ENCODE measurements around the gene HIPK2. TPM values are rescaled to one million over a fixed set of nuclear protein-coding genes. Genes with fewer than 3 reads are reported as not detected.

The HIPK2 gene
- total RNA-seq, 1 experiment from 2014 or later, result 0.17 TPM

DNA sequence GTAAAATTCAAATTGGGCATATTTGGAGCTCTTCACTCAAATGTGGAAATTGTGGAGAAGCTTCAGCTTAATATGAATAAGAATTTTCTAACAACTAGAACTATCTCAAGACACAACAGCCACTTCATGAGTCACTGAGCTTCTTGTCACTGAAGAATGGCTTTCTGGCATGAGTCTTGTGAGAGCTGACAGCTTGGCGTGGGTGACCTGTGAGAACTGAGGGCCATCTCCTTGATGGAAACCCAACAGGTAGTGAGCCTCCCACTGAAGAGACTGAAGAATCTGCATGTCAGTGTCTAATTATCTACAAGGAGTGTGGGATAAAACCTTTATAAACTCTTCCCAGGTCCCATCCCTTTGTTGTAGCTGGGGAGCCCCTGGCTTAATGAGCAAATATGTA is 188.3 kb downstream of the HIPK2 start:
- no peak for DNase-seq (ENCODE audit: low spot score)
- in situ Hi-C loops (cut with HindIII; ENCODE audit: low sequenced_read_pairs), result no loop called here

DNA sequence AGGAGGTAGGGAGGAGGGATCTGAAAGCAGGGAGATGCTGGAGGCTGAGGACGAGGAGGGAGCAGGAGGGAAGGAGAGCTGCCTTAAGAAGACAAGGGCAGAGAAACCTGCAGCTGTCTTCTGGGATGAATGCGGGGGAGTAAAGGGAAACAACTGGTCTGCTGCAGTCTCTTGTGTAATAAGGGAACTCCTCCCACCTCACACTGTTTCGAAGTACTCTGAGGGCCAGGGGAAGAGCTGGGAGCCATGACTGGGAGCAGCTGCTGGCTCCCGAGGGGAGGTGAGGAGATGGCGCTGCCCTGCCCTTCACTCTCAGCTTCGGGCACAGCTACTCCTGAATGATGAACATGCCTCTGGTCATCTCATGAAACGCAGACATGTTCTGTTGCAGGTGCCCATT is 189.2 kb downstream of the HIPK2 start:
- no peak for DNase-seq (ENCODE audit: low spot score)
- in situ Hi-C loops (cut with HindIII; ENCODE audit: low sequenced_read_pairs), result no loop called here

DNA sequence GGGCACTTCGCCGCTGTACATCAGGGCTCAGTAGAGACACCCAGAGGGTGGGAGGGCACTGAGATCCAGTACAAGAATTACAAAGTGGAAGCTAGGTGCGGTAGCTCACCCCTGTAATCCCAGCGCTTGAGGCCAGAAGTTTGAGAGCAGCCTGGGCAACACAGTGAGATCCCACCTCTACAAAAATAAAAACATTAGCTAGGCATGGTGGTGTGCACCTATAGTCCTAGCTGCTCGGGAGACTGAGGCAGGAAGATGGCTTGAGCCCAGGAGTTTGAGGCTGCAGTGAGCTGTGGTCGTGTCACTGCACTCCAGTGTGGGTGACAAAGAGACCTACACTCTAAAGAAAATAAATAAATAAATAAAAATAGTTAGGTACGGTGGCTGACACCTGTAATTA is 190.3 kb downstream of the HIPK2 start:
- in situ Hi-C loops (cut with HindIII; ENCODE audit: low sequenced_read_pairs), result no loop called here
- no peak for DNase-seq (ENCODE audit: low spot score)

DNA sequence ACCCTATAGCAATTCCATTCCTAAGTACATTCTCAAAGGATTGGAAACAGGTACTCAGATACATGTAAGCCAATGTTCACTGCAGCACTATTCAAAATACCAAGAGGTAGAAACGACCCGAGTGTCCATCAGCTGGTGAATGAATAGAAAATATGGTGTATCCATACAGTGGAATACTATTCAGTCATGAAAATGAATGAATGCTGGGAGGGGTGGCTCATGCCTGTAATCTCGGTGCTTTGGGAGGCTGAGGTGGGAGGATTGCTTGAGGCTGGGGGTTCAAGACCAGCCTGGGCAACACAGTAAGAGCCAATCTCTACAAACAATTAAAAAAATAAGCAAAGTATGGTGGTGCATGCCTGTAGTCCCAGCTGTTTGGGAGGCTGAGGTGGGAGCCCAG is 191.5 kb downstream of the HIPK2 start:
- no peak for DNase-seq (ENCODE audit: low spot score)
- in situ Hi-C loops (cut with HindIII; ENCODE audit: low sequenced_read_pairs), result no loop called here

DNA sequence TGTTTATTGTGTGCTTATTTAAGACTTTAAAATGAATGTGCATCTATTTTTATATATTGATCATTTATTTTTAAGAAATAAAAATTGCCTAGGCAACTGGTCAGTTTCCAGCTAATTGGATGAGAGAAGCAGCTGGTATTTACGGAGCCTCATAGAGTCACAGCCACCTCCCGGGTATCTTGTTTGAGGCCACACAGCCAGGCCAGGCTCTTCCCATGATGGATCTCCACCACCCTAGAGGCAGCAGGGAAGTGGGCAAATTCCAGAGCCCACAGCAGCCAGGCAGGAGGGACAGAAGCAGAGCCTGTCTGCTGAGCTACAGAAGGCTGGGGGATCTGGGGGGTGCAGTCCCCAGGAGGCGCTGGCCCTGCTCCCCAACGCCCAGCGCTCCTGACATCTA is 192.8 kb downstream of the HIPK2 start:
- in situ Hi-C loops (cut with HindIII; ENCODE audit: low sequenced_read_pairs), result no loop called here

DNA sequence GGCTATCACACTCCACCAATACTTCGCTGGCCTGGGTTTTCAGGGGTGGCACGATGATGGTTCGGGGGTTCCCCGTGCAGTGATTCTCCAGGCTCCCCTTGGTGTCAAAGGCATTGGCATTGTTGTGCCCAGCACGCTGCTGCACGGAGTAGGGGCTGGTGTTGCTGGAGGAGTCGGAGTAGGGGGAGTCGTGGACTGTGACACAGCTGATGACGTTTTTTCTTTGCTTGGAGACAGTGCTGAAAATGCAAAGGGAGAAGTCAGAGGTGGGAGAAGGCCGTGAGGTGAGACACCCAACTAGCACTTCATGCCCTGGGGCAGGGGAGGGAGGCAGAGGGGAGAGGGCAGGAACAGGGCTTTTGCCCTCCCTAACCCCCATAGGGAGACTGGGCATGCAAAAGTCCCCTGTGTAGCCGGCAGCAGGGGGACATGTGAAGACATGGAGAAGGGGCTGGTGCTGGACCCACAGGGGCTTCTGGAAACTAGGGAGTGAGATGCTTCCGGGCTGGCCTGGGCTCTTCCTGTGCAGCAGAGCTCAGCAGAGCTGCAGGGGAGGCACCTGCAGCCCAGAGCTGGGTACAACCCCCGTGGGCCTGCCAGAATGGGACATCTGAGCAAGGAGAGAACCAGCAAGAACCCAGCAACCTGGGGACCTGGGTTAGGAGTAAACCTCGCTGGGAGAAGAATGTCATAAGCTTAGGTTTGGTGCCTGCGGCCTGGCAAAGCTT is 193.8 kb downstream of the HIPK2 start:
- DNase-seq (ENCODE audit: low spot score), result no peak
- in situ Hi-C loops (cut with HindIII; ENCODE audit: low sequenced_read_pairs), result no loop called here

More for the DNA sequence above, 192.8 kb downstream of the HIPK2 start:
- no peak for DNase-seq (ENCODE audit: low spot score)

DNA sequence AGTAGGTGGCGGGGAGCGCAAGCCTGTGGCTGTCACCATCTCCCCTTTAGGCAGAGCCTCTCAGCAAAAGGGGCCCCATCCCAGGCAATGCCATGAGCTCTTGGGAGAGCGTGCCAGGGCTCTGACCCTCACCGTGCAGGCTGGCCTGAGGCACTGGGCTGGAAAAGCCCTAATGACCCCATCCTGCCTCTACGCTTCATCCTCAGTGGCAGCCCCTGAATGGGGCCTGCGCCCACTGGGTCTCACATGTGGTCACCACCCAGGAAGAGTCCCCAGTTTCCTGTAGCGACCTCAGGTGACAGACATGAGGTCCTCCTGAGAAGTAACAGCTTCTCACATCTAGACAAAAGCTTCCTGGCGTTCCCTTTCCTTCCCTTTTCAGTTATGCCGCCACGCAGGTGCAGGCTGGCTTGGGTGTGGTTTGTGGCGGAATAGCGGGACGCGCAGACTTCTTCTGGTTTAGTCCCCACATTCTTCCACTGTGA is 195.1 kb downstream of the HIPK2 start:
- no peak for DNase-seq (ENCODE audit: low spot score)
- in situ Hi-C loops (cut with HindIII; ENCODE audit: low sequenced_read_pairs), result no loop called here

DNA sequence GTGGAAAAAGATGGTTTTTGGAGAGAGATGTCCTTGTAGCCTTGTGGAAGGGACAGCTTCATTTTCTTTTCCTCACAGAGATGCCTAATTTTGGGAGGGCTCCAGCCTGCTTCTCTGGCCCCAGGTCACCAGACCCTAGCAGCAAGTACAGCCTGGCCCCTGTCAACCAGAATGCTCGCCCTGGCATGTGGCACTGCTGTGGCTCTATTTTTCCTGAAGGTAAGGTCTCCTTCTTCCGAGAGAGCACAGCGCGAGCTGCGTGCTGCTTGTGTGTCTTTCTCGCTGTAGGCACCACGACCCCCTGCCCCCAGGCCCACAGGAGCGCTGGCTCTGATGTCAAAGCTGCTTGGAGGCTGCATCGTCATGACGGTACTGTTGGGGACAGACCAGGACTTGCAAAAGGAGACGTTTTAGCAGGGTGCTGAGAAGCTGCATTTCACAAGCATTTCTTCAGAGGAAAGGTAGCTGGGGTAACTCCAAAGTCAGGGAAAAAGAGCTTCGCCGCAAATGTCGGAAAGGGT is 195.6 kb downstream of the HIPK2 start:
- no peak for DNase-seq (ENCODE audit: low spot score)
- in situ Hi-C loops (cut with HindIII; ENCODE audit: low sequenced_read_pairs), result no loop called here

DNA sequence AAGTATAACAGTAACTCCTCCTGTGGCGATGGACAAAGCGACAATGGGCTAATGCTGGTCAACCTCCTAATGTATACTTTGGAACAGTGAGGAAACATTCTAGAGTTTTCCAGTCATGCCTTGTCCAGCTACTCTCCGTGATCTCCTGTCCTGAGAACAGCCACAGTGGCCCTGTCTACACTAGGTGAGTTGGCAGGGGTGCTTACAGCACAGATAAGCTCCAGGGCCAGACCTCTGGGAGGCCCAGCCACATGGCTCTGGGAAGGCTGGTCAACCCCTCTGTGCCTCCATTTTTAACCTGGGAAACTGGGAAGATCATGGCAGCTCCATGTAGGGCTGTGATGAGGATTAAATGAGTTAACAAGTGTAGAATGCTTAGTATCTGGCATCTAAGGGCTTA is 197.4 kb downstream of the HIPK2 start:
- in situ Hi-C loops (cut with HindIII; ENCODE audit: low sequenced_read_pairs), result no loop called here
- DNase-seq (ENCODE audit: low spot score), result no peak

DNA sequence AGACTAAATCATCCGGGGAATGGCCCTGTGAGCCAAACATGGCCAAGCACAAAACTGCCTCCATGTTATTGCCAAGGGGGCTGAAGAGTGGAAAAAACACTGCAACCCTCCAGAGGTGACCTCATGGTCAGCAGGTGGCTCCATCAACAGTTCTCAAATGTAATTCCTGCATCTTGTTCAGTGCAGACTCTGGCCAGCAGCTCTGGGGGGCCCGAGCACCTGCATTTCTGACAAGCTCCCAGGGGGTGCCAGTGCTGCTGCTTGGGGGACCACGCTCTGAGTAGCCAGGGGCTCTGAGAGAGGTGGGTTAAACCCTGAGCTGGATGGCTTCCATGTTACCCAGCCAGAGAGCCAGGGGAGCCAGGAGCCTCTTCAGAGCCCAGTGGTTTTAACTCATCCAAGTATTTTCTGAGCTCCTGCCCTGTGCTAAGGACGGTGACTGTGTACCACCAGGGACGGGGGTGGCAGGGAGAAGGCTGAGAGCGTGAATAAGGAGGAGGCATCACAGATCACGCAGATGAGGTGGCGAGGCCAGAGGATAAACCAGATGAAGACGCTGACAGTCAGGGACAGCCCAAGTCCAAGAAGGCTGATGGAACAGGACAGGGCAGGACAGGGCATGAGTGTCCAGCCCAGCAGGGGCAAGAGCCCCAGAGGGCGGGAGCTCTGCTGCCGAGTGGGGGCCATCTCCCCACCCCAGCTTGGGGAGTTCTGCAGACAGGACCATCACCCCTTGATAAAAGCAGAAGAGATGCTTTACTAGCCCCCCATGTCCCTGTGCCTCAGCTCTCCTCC is 201.4 kb downstream of the HIPK2 start:
- in situ Hi-C loops (cut with HindIII; ENCODE audit: low sequenced_read_pairs), result no loop called here
- no peak for DNase-seq (ENCODE audit: low spot score)

DNA sequence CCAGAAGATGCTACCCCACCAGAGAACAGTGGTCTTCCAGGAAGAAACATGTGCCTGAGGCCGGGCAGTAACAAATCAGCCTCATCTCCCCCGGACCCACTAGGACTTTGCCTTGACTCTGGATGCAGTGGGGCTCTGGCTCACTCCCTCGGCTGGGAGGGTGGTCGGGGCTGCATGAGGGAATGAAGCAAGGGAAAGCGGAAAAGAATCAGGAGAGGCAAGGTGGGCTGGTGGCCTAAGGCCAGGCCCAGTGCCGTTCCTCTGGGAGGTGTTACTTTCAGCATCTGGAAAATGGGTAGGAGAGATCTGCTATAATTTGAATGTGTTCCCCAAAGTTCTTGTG is 202.5 kb downstream of the HIPK2 start:
- no peak for DNase-seq (ENCODE audit: low spot score)
- in situ Hi-C loops (cut with HindIII; ENCODE audit: low sequenced_read_pairs), result no loop called here

DNA sequence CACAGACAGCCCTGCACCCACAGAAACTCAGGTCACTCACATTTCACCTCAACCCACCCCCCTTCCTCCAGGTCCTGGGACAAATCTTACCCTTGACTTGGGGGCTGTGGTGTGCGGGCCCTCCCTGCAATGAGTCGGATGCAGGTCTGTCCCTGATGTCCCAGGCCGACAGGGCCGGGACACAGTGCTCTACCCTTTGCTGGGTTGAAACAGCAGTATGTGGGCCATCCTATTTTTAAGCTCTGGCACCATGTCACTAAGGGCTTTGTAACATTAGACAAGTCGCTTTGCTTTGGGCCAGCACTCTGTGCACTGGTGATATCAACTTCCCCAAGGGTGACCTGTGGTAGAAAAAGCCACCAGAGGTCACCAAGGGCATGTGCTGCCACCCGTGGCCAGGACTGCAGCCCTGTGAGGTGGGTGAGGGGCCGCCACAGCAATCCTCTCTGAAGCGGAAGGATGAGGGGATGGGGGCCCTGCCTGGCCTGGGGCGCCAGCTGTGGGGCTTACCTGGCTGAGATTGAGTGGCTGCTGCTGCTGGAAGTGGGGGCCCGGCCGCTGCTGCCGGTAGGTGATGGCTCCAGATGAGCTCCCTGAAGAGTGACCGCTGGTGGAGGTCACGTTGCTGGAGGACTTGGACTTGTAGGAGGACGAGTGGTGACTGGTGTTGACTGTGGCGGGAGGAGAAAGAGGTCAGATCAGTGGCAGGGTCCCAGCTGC is 203.0 kb downstream of the HIPK2 start:
- in situ Hi-C loops (cut with HindIII; ENCODE audit: low sequenced_read_pairs), result no loop called here
- DNase-seq (ENCODE audit: low spot score), result no peak

DNA sequence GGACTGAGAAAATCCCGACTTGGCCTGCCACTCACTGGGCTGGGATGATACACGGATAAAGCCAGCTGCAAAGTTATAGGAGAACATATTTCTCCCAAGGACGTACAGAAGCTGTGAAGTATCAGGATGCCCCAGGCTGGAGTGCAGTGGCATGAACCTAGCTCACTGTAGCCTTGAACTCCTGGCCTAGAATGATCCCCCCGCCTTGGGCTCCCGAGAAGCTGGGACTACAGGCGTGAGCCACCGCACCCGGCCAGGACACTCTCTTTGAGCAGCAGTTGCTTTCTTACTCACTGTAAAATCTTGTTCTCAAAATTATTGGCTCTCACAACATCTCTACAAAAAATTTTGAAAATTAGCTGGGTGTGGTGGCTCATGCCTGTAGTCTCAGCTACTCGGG is 203.9 kb downstream of the HIPK2 start:
- no peak for DNase-seq (ENCODE audit: low spot score)
- in situ Hi-C loops (cut with HindIII; ENCODE audit: low sequenced_read_pairs), result no loop called here

DNA sequence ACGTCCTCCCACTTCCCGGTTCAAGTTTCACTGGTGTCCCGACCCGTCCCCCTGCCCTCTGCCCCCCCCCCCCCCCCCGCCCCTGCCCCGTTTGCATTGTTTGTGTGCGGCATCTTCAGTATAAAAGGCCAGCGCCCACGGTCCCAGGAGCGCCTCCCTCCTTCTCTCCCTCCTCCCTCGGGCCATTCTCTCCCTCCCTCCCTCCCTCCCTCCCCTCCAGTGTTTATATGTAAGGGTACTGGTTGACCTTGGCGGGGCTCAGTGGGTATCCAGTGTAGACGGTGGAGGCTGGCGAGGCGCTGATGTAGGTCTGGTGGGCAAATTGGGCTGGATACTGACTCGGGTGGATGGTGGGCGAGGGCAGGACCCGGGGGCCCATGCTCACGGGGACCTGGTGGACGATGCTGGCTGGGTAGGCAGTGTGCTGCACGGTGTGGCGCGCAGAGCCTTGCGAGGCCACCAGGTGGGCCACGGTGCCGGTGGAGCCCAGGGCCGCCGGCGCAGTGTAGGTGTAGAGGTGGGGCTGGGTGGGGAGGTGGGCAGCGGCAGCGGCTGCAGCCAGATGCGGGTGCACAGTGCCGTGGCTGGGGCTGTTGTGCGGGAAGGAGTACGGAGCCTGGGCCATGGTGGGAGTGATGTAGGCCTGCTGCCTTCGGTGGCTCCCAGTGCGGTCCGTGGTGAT is 205.0 kb downstream of the HIPK2 start:
- no peak for DNase-seq (ENCODE audit: low spot score)
- in situ Hi-C loops (cut with HindIII; ENCODE audit: low sequenced_read_pairs), result no loop called here

DNA sequence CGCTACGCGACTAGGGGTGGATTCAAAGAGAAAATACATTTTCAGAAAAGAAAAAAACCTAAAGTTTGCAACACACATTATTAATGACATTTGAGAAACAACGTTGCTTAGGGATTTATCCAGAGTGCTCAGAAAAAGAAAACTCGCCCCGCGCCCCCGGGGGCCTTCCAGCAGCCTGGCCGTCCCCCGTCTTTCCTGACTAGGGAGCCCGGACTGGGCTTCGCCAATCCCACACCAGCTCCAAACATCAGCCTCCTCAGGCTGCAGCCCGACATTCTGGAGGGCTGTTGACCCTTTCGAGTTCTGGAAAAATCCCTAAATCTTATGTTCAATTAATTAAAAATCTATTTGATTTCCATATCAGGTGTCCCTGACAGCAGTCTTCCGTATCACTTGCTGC is 205.7 kb downstream of the HIPK2 start:
- in situ Hi-C loops (cut with HindIII; ENCODE audit: low sequenced_read_pairs), result no loop called here

DNA sequence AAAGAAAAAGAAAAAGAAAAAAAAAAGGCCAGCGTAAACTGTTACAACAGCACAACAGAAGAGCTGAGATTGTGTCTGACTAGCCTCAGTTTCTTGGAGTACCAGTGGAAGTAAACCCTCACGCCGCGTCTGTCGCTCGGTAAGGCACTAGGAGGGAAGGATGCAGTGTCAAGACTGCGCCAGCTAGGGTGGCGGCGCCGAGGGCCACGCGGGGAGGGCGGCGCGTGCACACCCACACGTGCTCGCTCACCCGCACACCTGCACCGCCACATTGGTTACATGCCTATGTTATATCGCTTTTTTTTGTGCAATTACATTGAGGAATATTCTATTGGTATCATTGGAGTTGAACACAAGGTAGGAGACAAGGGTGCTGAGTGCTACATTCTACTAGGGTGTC is 206.1 kb downstream of the HIPK2 start:
- DNase-seq (ENCODE audit: low spot score), result no peak
- in situ Hi-C loops (cut with HindIII; ENCODE audit: low sequenced_read_pairs), result no loop called here

More for the DNA sequence above, 205.7 kb downstream of the HIPK2 start:
- no peak for DNase-seq (ENCODE audit: low spot score)

DNA sequence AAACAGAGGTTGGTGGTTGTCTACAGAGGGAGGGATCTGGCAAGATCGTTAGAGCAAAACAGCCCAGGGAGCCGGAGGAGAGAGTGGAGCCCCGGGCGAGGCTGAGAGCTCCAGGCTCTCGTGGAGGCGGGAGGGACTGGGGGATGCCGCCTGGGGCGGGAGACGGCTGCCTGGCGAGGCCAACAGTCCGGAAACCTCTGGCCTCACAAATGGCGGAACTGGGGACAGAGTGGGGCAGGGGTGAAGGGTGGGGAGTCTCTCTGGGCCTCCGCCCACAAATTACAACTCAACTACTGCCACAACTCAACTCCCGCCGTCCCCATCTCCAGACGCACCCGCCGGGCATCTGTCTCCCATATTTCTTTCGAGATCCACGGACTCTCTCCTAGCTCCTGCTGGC is 206.6 kb downstream of the HIPK2 start:
- in situ Hi-C loops (cut with HindIII; ENCODE audit: low sequenced_read_pairs), result no loop called here
- DNase-seq (ENCODE audit: low spot score), result no peak

DNA sequence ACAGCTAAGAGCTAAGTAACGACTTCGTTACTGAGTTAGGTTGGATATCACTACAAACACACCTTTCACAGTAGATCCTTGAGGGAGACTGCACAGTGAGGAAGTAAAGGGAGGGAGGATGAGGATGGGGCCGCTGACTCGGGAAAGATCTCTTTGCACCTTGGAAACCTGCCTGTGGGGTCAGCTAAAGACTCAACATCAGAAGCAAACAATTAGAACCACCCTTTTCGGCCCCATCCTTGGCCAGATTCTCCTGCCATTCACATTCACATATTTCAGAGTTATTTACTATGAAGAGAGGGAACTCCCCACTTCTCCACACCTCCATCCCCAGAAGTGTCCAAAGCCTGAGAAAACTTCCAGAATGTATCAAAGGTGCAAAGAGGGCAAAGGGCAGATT is 207.2 kb downstream of the HIPK2 start:
- in situ Hi-C loops (cut with HindIII; ENCODE audit: low sequenced_read_pairs), result no loop called here
- no peak for DNase-seq (ENCODE audit: low spot score)

DNA sequence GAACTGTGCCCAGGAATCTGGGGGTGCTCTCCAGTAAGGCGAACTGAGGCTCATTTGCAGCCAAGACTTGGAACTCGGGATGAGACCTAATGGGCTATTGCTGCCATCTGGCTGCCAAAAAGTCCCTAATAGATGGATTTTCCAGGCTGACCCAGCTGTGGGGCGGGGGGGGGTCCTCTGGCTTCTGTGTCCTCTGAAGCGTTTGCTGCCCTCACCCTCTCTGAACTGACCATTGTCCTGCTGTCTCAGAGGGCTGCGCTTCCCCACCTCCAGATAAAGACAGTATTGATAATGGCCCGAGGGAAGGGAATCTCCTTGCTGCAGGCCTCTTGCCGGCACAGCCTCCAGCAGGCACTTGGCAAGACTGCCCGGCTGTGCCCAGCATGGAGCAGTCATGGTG is 207.7 kb downstream of the HIPK2 start:
- in situ Hi-C loops (cut with HindIII; ENCODE audit: low sequenced_read_pairs), result no loop called here
- DNase-seq (ENCODE audit: low spot score), result peak; percentile 23

Data from G401 (cell line).